Erythroblast (primary cell): ENCODE data around the gene TRIM29.

Experiments
- GATA1 ChIP-seq: IDR thresholded peaks from 2 replicates; pipeline ENCODE4 v1.6.1; 2011; ENCODE audit warnings: low read depth, mild to moderate bottlenecking, control low read depth, low read length, moderate library complexity
- POLR2A ChIP-seq: IDR thresholded peaks from 2 replicates; pipeline ENCODE4 v1.6.1; 2011; ENCODE audit warnings: mild to moderate bottlenecking, low read length

- TF ChIP-seq POLR2A (no peak), GATA1 (no peak)
Observed at GRCh38 chr11:120133216-120134105, 4.5 kb downstream of the TRIM29 start.
